HG03469 (cell line): ENCODE measurements around the gene AGK.

Source experiments
- ATAC-seq: cut with Tn5 transposase; IDR thresholded peaks from one replicate; pipeline ENCODE4 v1.9.1; 2021; ENCODE audit warnings: mild to moderate bottlenecking, moderate library complexity, moderate number of reproducible peaks; ENCODE audit not compliant: unreplicated experiment

Gene AGK

GRCh38 chr7:141551094-141551781 is at the start of gene AGK:
Gene AGK (plus strand): TSS chr7:141551410. CDS start chr7:141555467, 4,057 bp downstream.
- peak; percentile 77 for ATAC-seq

- ATAC-seq = no peak
Observed at GRCh38 chr7:141501451-141501850, 49.8 kb upstream of the AGK start.

- no peak for ATAC-seq
Observed at GRCh38 chr7:141511316-141511675, 39.9 kb upstream of the AGK start.

GRCh38 chr7:141511676-141512396 is 39.4 kb upstream of the AGK start:
- ATAC-seq = no peak

- no peak for ATAC-seq
Observed at GRCh38 chr7:141512597-141512996, 38.6 kb upstream of the AGK start.

- ATAC-seq = no peak
Observed at GRCh38 chr7:141513720-141514119, 37.5 kb upstream of the AGK start.

- ATAC-seq = no peak
Observed at GRCh38 chr7:141515941-141516340, 35.3 kb upstream of the AGK start.

- no peak for ATAC-seq
Observed at GRCh38 chr7:141519623-141520022, 31.6 kb upstream of the AGK start.

- no peak for ATAC-seq
Observed at GRCh38 chr7:141522657-141523342, 28.4 kb upstream of the AGK start.

GRCh38 chr7:141525973-141526514 is 25.2 kb upstream of the AGK start:
- ATAC-seq = no peak

GRCh38 chr7:141527076-141527475 is 24.1 kb upstream of the AGK start:
- no peak for ATAC-seq

GRCh38 chr7:141528399-141528798 is 22.8 kb upstream of the AGK start:
- ATAC-seq = no peak

GRCh38 chr7:141533149-141533949 is 17.9 kb upstream of the AGK start:
- ATAC-seq = no peak

GRCh38 chr7:141534757-141535737 is 16.2 kb upstream of the AGK start:
- ATAC-seq = no peak

GRCh38 chr7:141537906-141538305 is 13.3 kb upstream of the AGK start:
- ATAC-seq = no peak

- ATAC-seq = no peak
Observed at GRCh38 chr7:141541375-141541774, 9.8 kb upstream of the AGK start.

- ATAC-seq = no peak
Observed at GRCh38 chr7:141544831-141545230, 6.4 kb upstream of the AGK start.

GRCh38 chr7:141549582-141549981 is 1.6 kb upstream of the AGK start:
- no peak for ATAC-seq

- ATAC-seq = no peak
Observed at GRCh38 chr7:141550386-141551093, 670 bp upstream of the AGK start.
